Panc1 (cell line): ENCODE measurements around the gene ARL13B. TPM values are rescaled to one million over a fixed set of nuclear protein-coding genes. Genes with fewer than 3 reads are reported as not detected.
A peak's percentile ranks its signal among the peaks of the same experiment; 100 is the strongest.

Experiments used
- ATAC-seq: fragments of 200-7000 bp; cut with Tn5 transposase; 2 replicates; pipeline ENCODE4 v1.9.1; 2020; ENCODE audit warnings: mild to moderate bottlenecking, moderate library complexity
- BruUV-seq: library from RNA; stranded (reverse); fragments of 400-500 nt; replicated peaks from 2 replicates; lab custom pipeline; 2021; lab: Mats Ljungman, UMichigan
- CTCF ChIA-PET: fragments of 300-600 bp; sonication (Branson Sonifier 250); formaldehyde crosslinking; loops from one replicate; lab custom pipeline; 2022; ENCODE audit warnings: antibody characterized with exemption; lab: Charles Lee
- POLR2A ChIA-PET: fragments of 300-600 bp; sonication (Branson Sonifier 250); formaldehyde crosslinking; loops from one replicate; lab custom pipeline; 2022; ENCODE audit warnings: antibody characterized with exemption; lab: Charles Lee
- DNase-seq: peaks from one replicate; pipeline ENCODE4 v3.0.0-alpha.2; 2010; ENCODE audit warnings: low read depth, low spot score
- H3K27ac ChIP-seq: 2 replicates; pipeline ENCODE4 v1.5.1; 2011; ENCODE audit warnings: mild to moderate bottlenecking, low read length, inconsistent platforms
- H3K27me3 ChIP-seq: fragments of 200-500 bp; sonication (Bioruptor generic); 2 replicates; pipeline ENCODE4 v1.6.0; 2014; ENCODE audit warnings: low read length, inconsistent platforms; ENCODE audit not compliant: control insufficient read depth, insufficient read depth
- H3K36me3 ChIP-seq: fragments of 200-500 bp; sonication (Bioruptor generic); 2 replicates; pipeline ENCODE4 v1.5.1; 2014; ENCODE audit warnings: inconsistent platforms, mild to moderate bottlenecking, low read length, moderate library complexity; ENCODE audit not compliant: control insufficient read depth, insufficient read depth
- H3K4me1 ChIP-seq: 2 replicates; pipeline ENCODE4 v1.5.1; 2011; ENCODE audit warnings: inconsistent platforms, mild to moderate bottlenecking, low read length, moderate library complexity; ENCODE audit not compliant: control insufficient read depth, insufficient read depth
- H3K4me3 ChIP-seq, 2 experiments: 2 replicates each; pipeline ENCODE4 v1.5.1; 2011 to 2012; ENCODE audit warnings: low read depth in 2 of 2, low read length in 2 of 2, mild to moderate bottlenecking in 2 of 2, inconsistent platforms in 1 of 2, moderate library complexity in 1 of 2
- H3K9me3 ChIP-seq: fragments of 200-500 bp; sonication (Bioruptor generic); 2 replicates; pipeline ENCODE4 v1.5.1; 2014; ENCODE audit warnings: low read depth, mild to moderate bottlenecking, inconsistent platforms, low read length, moderate library complexity; ENCODE audit not compliant: control insufficient read depth, insufficient read depth
- POLR2AphosphoS5 ChIP-seq: IDR thresholded peaks from 2 replicates; pipeline ENCODE4 v1.6.1; 2012; ENCODE audit warnings: mild to moderate bottlenecking, low read depth, low read length, moderate library complexity
- SIN3A ChIP-seq: IDR thresholded peaks from 2 replicates; pipeline ENCODE4 v1.6.1; 2012; ENCODE audit warnings: low read depth, mild to moderate bottlenecking, low read length, moderate library complexity, borderline replicate concordance; ENCODE audit not compliant: insufficient read depth
- TCF7L2 ChIP-seq: IDR thresholded peaks from 2 replicates; pipeline ENCODE4 v1.6.1; 2011; ENCODE audit warnings: mild to moderate bottlenecking, low read depth, low read length, inconsistent platforms
- in situ Hi-C: cut with HindIII; loops from 2 replicates; pipeline ENCODE4 v1.10.0; 2016; ENCODE audit warnings: low sequenced_read_pairs, low pct_unique_long_range_greater_than_20kb
- intact Hi-C: fragments of 100-400 bp; cut with micrococcal nuclease; formaldehyde crosslinking; loops from one replicate; pipeline ENCODE4 v1.10.0; 2022; ENCODE audit not compliant: unreplicated experiment
- total RNA-seq: library from RNA; stranded (reverse); gene quantifications from one replicate; pipeline ENCODE4 v1.2.1, GENCODE V29; 2021; ENCODE audit not compliant: unreplicated experiment
- TF ChIP-seq, protein P1 (sequence below), 2 experiments: IDR thresholded peaks; 2 replicates each; pipeline ENCODE4 v1.6.1; 2011 to 2012; ENCODE audit warnings: low read depth in 2 of 2, control low read depth in 1 of 2, low read length in 1 of 2, mild to moderate bottlenecking in 1 of 2, moderate library complexity in 1 of 2; ENCODE audit not compliant: insufficient read depth in 1 of 2
- TF ChIP-seq, protein P2 (sequence below): fragments of 450-650 bp; IDR thresholded peaks from 2 replicates; pipeline ENCODE4 v1.5.1; 2017; ENCODE audit warnings: mild to moderate bottlenecking

ARL13B gene
- total RNA-seq, 1 experiment from 2014 or later = 26.6 TPM

DNA sequence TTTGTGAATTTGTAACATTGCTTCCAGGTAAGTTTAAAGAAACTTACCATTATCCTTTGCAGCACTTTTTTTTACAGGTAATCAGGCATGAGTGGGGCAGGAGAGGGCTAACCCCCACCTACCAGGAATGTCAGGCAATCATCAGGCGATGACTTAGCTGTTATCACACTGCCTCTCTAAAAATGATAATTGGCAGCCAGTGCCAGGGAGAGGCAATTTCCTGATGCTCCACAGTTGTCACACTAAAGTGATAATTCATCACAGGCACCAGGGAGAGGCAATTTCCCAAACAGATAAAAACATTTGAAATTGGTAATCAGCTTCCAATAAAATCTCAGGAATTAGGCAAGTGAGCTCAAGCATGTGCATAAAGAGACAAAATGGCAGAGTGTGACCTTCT is 109.2 kb downstream of the ARL13B start:
- TSS peak; percentile 10 for BruUV-seq
- ATAC-seq (no peak), DNase-seq (no peak)
- CTCF ChIA-PET = no interaction called here
- Histone ChIP-seq H3K27ac (no peak overlapping the region), H3K9me3 (no peaks in the 10 kb centered on the region), H3K36me3 (no peaks in the 10 kb centered on the region), H3K4me3 (no peak overlapping the region), H3K4me1 (no peaks in the 10 kb centered on the region), H3K27me3 (no peaks in the 10 kb centered on the region)
- intact Hi-C loops (no loop called here), in situ Hi-C loops (no loop called here)
- POLR2A ChIA-PET = no interaction called here
- TF ChIP-seq, protein P1, sequence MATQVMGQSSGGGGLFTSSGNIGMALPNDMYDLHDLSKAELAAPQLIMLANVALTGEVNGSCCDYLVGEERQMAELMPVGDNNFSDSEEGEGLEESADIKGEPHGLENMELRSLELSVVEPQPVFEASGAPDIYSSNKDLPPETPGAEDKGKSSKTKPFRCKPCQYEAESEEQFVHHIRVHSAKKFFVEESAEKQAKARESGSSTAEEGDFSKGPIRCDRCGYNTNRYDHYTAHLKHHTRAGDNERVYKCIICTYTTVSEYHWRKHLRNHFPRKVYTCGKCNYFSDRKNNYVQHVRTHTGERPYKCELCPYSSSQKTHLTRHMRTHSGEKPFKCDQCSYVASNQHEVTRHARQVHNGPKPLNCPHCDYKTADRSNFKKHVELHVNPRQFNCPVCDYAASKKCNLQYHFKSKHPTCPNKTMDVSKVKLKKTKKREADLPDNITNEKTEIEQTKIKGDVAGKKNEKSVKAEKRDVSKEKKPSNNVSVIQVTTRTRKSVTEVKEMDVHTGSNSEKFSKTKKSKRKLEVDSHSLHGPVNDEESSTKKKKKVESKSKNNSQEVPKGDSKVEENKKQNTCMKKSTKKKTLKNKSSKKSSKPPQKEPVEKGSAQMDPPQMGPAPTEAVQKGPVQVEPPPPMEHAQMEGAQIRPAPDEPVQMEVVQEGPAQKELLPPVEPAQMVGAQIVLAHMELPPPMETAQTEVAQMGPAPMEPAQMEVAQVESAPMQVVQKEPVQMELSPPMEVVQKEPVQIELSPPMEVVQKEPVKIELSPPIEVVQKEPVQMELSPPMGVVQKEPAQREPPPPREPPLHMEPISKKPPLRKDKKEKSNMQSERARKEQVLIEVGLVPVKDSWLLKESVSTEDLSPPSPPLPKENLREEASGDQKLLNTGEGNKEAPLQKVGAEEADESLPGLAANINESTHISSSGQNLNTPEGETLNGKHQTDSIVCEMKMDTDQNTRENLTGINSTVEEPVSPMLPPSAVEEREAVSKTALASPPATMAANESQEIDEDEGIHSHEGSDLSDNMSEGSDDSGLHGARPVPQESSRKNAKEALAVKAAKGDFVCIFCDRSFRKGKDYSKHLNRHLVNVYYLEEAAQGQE (IDR thresholded peaks at IDR 0.05; ENCODE audit: insufficient read depth in 1 of 2, low read depth in 2 of 2, low read length in 1 of 2) = no peak
- TF ChIP-seq TCF7L2 (no peak), POLR2AphosphoS5 (no peak), SIN3A (no peak)
- TF ChIP-seq, protein P2, sequence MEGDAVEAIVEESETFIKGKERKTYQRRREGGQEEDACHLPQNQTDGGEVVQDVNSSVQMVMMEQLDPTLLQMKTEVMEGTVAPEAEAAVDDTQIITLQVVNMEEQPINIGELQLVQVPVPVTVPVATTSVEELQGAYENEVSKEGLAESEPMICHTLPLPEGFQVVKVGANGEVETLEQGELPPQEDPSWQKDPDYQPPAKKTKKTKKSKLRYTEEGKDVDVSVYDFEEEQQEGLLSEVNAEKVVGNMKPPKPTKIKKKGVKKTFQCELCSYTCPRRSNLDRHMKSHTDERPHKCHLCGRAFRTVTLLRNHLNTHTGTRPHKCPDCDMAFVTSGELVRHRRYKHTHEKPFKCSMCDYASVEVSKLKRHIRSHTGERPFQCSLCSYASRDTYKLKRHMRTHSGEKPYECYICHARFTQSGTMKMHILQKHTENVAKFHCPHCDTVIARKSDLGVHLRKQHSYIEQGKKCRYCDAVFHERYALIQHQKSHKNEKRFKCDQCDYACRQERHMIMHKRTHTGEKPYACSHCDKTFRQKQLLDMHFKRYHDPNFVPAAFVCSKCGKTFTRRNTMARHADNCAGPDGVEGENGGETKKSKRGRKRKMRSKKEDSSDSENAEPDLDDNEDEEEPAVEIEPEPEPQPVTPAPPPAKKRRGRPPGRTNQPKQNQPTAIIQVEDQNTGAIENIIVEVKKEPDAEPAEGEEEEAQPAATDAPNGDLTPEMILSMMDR = no peak

DNA sequence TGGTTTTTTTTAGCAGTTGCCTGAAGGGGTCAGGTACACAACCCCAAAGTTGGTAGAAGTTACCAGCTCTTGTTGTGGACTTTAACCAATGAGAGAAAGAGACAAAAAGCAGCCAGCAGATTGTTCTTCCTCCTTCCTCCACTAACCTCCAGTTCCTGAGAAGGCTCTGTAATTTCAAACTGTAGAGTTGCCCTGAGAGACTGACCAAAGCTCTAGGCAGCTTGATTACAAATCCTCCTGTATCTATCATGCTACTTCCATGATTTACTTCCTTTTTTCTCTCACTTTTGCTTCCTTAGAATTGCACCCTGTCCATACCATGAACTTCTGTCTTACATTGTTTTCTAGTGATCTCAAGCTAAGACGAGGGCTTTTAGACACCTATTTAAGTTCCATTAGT is 112.1 kb downstream of the ARL13B start:
- no peak overlapping the region for H3K4me3 ChIP-seq
- in situ Hi-C loops = no loop called here
- no peak for TF ChIP-seq TCF7L2
- no peak overlapping the region for H3K27ac ChIP-seq
- H3K9me3 ChIP-seq = no peaks in the 10 kb centered on the region
- DNase-seq = no peak
- no TSS peak for BruUV-seq
- intact Hi-C loops = no loop called here
- no peaks in the 10 kb centered on the region for H3K27me3 ChIP-seq
- ChIA-PET CTCF (no interaction called here), POLR2A (no interaction called here)
- H3K36me3 ChIP-seq = 0 out of 2 replicates have a peak, but pooled peaks cover 3% of the 10 kb centered on the region
- no peak for ATAC-seq
- H3K4me1 ChIP-seq = no peaks in the 10 kb centered on the region

DNA sequence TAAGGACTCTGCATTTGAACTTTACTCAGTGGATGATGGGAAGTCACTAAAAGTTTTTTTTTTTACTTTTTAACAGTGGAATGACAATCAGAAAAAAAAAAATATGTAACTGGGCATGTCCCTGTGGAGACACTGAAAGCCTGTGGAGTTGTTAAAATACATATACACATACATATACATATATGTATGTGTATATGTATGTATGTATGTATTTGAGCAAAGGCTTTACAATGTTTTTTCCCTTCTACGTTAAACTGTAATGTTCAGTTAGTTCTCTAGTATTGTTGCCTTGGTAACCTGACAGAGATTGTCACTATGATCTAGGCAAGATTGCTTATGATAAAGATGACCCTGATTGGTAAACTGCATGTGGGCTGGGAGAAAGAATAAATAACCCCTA is 113.2 kb downstream of the ARL13B start:
- ATAC-seq = no peak
- ChIA-PET CTCF (no interaction called here), POLR2A (no interaction called here)
- no peak overlapping the region for H3K27ac ChIP-seq
- 0 out of 2 replicates have a peak, but pooled peaks cover 3% of the 10 kb centered on the region for H3K36me3 ChIP-seq
- H3K4me1 ChIP-seq = no peaks in the 10 kb centered on the region
- intact Hi-C loops (no loop called here), in situ Hi-C loops (no loop called here)
- DNase-seq = no peak
- H3K9me3 ChIP-seq = no peaks in the 10 kb centered on the region
- no peak for TF ChIP-seq POLR2AphosphoS5
- TF ChIP-seq TCF7L2 = no peak
- no peak for TF ChIP-seq SIN3A
- TF ChIP-seq, protein P1 (IDR thresholded peaks at IDR 0.05; ENCODE audit: insufficient read depth in 1 of 2, low read depth in 2 of 2, low read length in 1 of 2) = no peak
- TF ChIP-seq, protein P2 = no peak
- no peaks in the 10 kb centered on the region for H3K27me3 ChIP-seq
- no peak overlapping the region for H3K4me3 ChIP-seq
- BruUV-seq = no TSS peak
